Measurements from ENCODE around the gene ZNF536.

ZNF536 gene

DNA sequence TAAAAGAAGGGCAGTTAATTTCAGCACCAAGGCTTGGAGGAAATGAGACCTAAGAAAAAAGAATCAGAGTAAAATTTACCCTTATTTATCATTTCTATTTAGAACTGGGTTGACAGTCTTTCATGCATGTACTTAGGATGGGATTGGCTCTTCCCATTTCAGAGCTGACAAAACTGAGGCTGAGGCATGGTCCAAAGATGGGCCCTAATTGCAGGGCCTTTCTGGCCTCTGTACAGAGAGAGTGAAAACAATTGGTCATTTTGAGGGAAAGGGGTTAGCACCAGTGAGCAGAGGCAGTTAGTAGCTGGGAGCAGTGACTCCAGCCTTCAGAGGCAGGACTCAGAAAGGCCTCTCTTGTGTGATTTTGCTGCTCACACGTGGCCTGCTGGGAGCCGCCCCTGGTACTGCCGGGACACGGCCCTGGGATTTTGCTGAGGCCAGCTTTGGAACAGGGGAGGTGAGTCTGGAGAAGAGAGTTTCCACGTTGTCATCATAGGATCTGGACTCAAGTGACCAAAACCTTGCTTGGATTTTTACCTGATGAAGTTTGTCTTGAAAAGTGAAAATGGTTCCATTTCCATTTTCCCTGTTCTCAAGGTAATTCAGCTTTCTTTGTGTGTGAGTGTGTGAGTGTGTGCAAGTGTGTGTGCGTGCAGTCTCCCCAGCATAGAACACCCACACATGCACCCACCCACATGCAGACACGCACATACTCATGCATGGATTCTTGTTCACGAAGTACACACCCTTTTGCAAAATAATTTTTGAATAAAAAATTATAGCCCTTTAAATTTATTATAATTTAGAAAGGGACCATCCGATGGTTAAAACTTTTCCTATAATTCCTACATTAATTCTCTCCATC lies at the start of gene ZNF536:
Gene ZNF536 (plus strand): TSS at position 425 of the 865 bp plus-strand sequence. CDS start 71,179 bp downstream, outside the sequence.
- Mint-ChIP-seq H3K27me3 (peaks cover 28% of the 10 kb centered on the region), H3K27ac (ENCODE audit: low read depth) (no peak within 1 kb of the TSS), H3K4me1 (no peaks in the 10 kb centered on the region), H3K9me3 (no peaks in the 10 kb centered on the region), H3K4me3 (no peak within 1 kb of the TSS), H3K36me3 (ENCODE audit: insufficient read depth) (no peaks in the 10 kb centered on the region)
- DNase-seq (ENCODE audit: low spot score in 2 of 2) (no peak), ATAC-seq (replicated peaks; ENCODE audit: extremely low read depth, poor library complexity, severe bottlenecking) (no peak)

DNA sequence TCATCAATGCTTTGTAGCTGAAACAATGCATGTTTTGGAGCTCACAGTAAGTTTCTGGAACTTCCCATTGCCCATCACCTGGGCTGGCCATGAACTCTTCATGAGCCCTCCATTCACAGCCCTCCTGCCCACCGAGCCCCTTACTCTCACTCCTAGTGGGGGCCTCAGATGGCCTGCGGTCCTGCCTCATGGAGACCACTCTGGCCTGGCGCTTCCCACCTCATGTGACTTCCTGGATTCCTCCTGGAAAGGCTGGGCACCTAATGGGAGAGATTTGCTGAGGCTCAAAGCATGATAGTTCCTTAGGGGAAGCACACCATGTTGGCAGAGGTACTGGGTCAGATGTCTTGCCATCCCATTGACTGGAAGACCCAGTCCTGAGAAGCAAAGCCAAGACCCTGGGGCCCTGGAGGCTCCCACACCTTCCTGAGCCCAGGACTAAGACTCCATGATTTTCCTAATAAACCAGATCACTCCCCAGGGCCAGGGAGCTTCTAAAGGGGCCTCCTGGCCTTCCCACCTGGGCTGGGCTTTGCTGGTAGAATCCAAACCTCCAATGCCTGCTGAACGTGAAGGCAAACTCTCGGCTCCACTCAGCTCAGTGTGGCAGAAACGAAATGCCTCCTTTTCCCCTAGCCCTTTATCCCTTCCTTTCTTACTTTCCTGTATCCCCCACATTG lies 49.4 kb upstream of the ZNF536 start:
- Mint-ChIP-seq H3K4me3 (no peak overlapping the region), H3K9me3 (no peaks in the 10 kb centered on the region), H3K4me1 (no peaks in the 10 kb centered on the region), H3K27ac (ENCODE audit: low read depth) (no peak overlapping the region), H3K36me3 (ENCODE audit: insufficient read depth) (peaks cover 3% of the 10 kb centered on the region), H3K27me3 (no peaks in the 10 kb centered on the region)
- no peak for DNase-seq (ENCODE audit: low spot score in 2 of 2)
- ATAC-seq (replicated peaks; ENCODE audit: extremely low read depth, poor library complexity, severe bottlenecking): no peak

DNA sequence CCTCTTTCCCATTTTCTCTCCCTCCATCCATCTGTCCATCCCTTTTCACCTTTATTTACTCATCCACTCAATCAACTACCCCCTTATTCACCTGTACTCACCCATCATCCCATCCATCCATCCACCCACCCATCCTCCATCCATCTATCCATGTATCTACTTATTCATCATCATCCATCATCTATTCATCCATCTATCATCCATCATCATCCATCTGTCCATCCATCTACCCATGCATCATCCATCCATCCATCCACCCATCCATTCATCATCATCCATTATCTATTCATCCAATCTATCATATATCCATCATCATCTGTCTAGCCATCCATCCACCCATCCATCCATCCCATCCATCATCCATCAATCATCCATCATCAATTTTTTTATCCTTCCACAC lies 48.3 kb upstream of the ZNF536 start:
- H3K9me3 Mint-ChIP-seq: no peaks in the 10 kb centered on the region
- ATAC-seq (replicated peaks; ENCODE audit: extremely low read depth, poor library complexity, severe bottlenecking): no peak
- peaks cover 2% of the 10 kb centered on the region for H3K36me3 Mint-ChIP-seq (ENCODE audit: insufficient read depth)
- no peak for DNase-seq (ENCODE audit: low spot score in 2 of 2)
- H3K4me1 Mint-ChIP-seq: no peaks in the 10 kb centered on the region
- H3K4me3 Mint-ChIP-seq: no peak overlapping the region
- no peak overlapping the region for H3K27ac Mint-ChIP-seq (ENCODE audit: low read depth)
- H3K27me3 Mint-ChIP-seq: no peaks in the 10 kb centered on the region

DNA sequence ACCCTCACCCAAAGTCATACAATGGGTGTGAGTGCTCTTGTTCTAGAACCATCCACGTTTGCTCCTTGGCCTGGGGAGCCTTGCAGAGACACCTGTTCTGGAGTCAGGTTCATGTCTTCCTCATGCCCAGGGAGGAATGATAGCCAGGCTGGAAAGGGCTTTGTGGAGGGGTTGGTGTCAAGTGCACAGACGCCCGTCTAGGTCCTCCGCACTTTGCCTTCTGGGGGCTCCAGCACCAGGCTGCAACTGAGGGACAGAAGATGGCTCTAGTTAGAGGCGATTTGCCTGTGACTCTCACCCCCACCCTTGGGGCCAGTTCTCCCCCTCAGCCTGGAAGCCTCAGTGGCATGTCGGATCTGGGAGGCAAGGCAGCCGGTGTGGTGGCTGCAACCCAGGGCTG lies 47.2 kb upstream of the ZNF536 start:
- no peak for ATAC-seq (replicated peaks; ENCODE audit: extremely low read depth, poor library complexity, severe bottlenecking)
- no peak overlapping the region for H3K27ac Mint-ChIP-seq (ENCODE audit: low read depth)
- H3K36me3 Mint-ChIP-seq (ENCODE audit: insufficient read depth): peaks cover 2% of the 10 kb centered on the region

DNA sequence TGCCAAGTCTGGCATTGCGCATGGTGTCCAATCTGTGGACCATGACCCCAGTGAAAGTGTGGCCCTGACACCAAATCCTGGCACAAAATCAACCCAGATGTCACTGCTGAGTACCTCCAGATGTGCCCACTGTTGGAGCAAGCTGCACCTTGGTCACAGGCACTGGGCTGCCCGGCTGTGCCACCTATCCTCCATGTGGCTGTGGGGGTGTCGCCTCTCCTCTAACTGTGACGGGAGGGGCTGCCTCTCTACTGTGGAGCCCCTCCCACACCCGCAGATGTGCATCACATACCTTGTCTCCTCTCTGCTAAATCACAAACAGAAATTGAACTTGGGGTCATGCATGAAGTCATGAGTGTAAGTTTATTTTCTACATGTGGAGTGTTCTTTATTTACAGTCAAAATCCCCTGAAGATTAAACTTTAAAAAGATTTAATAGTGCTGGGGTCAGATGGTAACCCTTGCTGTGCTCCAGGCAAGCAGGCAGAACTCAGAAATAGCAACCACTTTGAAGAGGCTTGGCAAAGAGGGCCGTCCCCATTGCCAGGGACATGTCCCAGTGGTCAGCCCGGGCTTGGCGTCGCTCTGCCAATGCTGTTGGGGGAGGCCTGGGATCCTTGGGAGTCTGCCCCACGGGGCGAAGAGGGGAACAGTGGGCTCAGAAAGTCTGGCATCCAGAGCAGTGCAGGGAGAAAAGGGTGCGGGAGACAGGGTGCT lies 46.4 kb upstream of the ZNF536 start:
- H3K36me3 Mint-ChIP-seq (ENCODE audit: insufficient read depth): peaks cover 2% of the 10 kb centered on the region
- no peaks in the 10 kb centered on the region for H3K4me1 Mint-ChIP-seq
- H3K9me3 Mint-ChIP-seq: no peaks in the 10 kb centered on the region
- H3K4me3 Mint-ChIP-seq: no peak overlapping the region
- ATAC-seq (replicated peaks; ENCODE audit: extremely low read depth, poor library complexity, severe bottlenecking) (no peak), DNase-seq (ENCODE audit: low spot score in 2 of 2) (no peak)
- no peaks in the 10 kb centered on the region for H3K27me3 Mint-ChIP-seq
- H3K27ac Mint-ChIP-seq (ENCODE audit: low read depth): no peak overlapping the region

More for the DNA sequence above, 47.2 kb upstream of the ZNF536 start:
- H3K4me3 Mint-ChIP-seq: no peak overlapping the region
- H3K9me3 Mint-ChIP-seq: no peaks in the 10 kb centered on the region
- DNase-seq (ENCODE audit: low spot score in 2 of 2): no peak
- no peaks in the 10 kb centered on the region for H3K27me3 Mint-ChIP-seq
- H3K4me1 Mint-ChIP-seq: no peaks in the 10 kb centered on the region

DNA sequence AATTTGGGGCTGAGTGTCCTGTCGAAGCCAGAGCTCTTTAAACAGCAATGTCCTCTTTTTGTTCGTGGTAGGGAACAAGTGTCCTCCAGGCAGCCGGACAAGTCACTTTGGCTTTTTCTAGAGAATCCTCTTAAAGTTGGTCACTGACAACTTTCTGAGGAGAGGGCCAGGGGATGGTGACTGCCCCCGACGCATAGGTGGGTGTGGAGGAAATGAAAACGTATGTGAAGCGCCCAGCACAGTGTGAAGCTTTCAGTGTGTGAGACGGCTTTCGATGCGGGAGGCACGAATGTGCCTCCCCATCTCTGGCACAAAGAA lies 45.8 kb upstream of the ZNF536 start:
- Mint-ChIP-seq H3K27ac (ENCODE audit: low read depth) (no peak overlapping the region), H3K4me3 (no peak overlapping the region), H3K27me3 (peaks cover 2% of the 10 kb centered on the region), H3K36me3 (ENCODE audit: insufficient read depth) (peaks cover 2% of the 10 kb centered on the region), H3K9me3 (no peaks in the 10 kb centered on the region), H3K4me1 (no peaks in the 10 kb centered on the region)
- ATAC-seq (replicated peaks; ENCODE audit: extremely low read depth, poor library complexity, severe bottlenecking) (no peak), DNase-seq (ENCODE audit: low spot score in 2 of 2) (no peak)

DNA sequence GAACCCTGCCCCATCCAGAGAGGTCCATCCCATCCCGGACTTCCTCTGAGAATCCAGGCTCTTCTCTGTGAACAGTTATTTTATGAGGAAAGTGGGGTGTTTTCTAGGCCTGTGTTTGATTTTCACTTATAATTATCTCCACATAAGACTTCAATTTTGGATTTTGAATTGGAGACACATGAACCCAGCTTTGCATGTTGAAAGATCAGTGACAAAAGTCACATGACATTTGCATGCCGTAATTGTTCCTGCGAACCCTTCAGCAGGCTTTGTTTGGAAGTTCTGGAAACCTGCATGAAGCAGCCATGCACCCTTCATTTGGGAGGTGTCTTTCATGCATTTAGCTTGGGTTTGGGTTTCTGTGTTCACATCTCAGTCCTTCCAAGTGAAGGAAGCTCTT lies 44.9 kb upstream of the ZNF536 start:
- no peak for DNase-seq (ENCODE audit: low spot score in 2 of 2)
- Mint-ChIP-seq H3K27ac (ENCODE audit: low read depth) (no peak overlapping the region), H3K9me3 (no peaks in the 10 kb centered on the region), H3K4me1 (no peaks in the 10 kb centered on the region), H3K27me3 (peaks cover 11% of the 10 kb centered on the region), H3K4me3 (no peak overlapping the region), H3K36me3 (ENCODE audit: insufficient read depth) (peaks cover 2% of the 10 kb centered on the region)
- no peak for ATAC-seq (replicated peaks; ENCODE audit: extremely low read depth, poor library complexity, severe bottlenecking)

DNA sequence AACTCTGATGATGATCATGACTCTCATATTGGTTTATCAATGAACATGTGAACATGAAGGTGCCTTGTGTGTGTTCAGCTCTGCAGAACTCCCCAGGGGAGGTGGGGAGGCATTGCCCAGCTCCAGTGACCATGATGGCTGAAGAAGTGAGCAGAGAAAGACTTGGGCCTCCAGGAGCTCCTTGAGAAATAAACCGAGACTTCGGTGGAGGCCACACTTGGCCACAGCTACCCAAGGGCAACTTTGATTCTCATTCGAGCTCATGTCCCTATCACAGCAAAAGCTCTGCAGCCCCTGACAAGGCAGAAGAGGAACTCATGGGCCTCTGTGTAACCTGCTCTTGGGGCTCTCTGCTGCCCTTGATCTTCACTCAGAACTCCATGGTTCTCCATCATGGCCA lies 44.1 kb upstream of the ZNF536 start:
- no peak for ATAC-seq (replicated peaks; ENCODE audit: extremely low read depth, poor library complexity, severe bottlenecking)
- H3K27ac Mint-ChIP-seq (ENCODE audit: low read depth): no peak overlapping the region

DNA sequence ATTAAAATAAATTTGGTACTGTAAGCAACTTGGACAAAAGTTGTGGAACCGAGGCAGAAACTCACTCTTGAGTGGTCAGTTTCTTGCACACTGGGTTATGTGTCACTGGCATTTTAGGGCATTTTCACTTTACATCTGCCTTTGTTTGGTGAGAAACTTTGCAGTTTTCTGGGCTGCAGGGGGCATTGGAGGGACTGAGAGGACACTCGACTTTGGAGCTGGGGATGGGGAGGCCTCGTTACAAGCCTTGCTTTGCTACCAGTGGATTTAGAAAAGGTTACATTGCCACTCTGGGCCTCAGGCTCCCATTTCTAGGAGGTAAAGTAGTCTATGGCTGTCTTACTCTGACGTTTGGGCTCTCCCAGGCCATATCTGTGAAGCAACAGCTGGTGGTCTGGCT lies 41.9 kb upstream of the ZNF536 start:
- Mint-ChIP-seq H3K27ac (ENCODE audit: low read depth) (no peak overlapping the region), H3K27me3 (peaks cover 16% of the 10 kb centered on the region), H3K9me3 (no peaks in the 10 kb centered on the region), H3K36me3 (ENCODE audit: insufficient read depth) (peaks cover 2% of the 10 kb centered on the region), H3K4me1 (no peaks in the 10 kb centered on the region), H3K4me3 (no peak overlapping the region)
- ATAC-seq (replicated peaks; ENCODE audit: extremely low read depth, poor library complexity, severe bottlenecking) (no peak), DNase-seq (ENCODE audit: low spot score in 2 of 2) (no peak)

More for the DNA sequence above, 44.1 kb upstream of the ZNF536 start:
- Mint-ChIP-seq H3K27me3 (peaks cover 16% of the 10 kb centered on the region), H3K4me1 (no peaks in the 10 kb centered on the region), H3K36me3 (ENCODE audit: insufficient read depth) (peaks cover 2% of the 10 kb centered on the region), H3K4me3 (no peak overlapping the region), H3K9me3 (no peaks in the 10 kb centered on the region)
- no peak for DNase-seq (ENCODE audit: low spot score in 2 of 2)

DNA sequence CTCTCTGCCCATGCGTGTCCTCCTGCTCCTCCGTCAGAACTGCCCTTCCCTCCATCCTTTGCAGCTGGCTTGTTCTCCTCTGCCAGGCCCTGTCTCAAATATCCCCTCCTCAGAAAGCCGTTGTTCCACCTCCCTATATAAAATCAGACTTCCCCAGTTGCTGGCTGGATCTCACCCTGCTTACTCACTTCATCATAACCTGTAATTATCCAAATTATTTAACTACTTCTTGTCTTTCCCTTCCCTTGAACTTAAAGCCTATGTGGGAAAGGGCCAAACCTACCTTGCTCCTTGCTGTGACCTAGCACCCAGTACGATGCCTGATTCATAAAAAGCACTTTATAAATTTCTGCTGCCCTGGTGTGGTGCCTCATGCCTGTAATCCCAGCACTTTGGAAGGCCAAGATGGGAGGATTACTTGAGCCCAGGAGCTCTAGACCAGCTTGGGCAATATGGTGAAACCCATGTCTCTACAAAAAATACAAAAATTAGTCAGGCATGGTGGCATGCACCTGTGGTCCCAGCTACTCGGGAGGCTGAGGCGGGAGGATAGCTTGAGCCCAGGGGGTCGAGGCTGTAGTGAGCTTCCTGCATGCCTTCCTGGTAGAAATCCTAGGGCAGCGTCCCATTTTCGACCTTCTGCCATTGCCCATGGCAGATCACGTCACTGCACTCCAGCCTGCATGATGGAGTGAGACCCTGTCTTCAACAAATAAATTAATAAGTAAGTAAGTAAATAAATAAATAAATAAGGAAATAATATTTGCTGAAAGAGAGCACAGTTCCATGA lies 39.5 kb upstream of the ZNF536 start:
- H3K9me3 Mint-ChIP-seq: no peaks in the 10 kb centered on the region
- DNase-seq (ENCODE audit: low spot score in 2 of 2): no peak
- no peak overlapping the region for H3K27ac Mint-ChIP-seq (ENCODE audit: low read depth)
- no peak overlapping the region for H3K4me3 Mint-ChIP-seq
- ATAC-seq (replicated peaks; ENCODE audit: extremely low read depth, poor library complexity, severe bottlenecking): no peak
- no peaks in the 10 kb centered on the region for H3K4me1 Mint-ChIP-seq
- H3K36me3 Mint-ChIP-seq (ENCODE audit: insufficient read depth): no peaks in the 10 kb centered on the region
- H3K27me3 Mint-ChIP-seq: peaks cover 16% of the 10 kb centered on the region

DNA sequence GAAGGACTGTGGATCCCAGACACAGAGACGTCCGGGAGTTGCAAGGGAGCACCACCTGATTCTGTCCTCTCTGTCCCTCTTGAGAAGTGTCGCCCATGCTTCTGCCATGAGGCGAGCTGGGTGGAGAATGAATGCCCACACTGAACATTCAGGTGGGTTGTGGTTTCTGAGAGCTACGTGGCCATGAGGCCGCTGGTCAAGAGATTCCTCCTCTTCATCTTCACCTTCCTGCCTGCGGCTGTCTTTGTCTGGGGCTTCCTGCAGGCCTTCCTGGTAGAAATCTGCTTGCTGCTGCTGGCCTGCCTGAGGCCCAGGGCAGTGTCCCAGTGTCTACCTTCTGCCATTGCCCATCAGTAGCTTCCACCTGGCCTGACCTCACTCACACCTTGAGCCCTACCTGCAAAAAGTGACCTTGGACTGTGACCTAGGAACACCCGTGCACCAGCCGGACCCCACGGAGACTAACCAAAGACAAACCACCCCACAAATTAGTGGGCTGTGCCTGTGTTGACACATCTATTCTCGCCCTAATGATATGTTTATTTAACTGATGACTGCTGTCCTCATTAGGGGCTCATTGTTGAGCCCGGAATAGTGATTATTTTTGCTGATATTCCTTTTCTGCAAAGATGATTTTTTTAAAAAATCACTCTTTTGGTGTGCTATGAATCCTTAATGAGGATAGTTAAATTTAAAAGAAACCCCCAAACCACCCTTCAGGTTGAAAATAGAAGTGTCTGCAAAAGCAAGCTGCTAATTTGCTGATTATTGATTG lies 38.7 kb upstream of the ZNF536 start:
- ATAC-seq (replicated peaks; ENCODE audit: extremely low read depth, poor library complexity, severe bottlenecking) (no peak), DNase-seq (ENCODE audit: low spot score in 2 of 2) (no peak)
- H3K27me3 Mint-ChIP-seq: peaks cover 16% of the 10 kb centered on the region
- no peak overlapping the region for H3K27ac Mint-ChIP-seq (ENCODE audit: low read depth)
- no peaks in the 10 kb centered on the region for H3K9me3 Mint-ChIP-seq
- no peaks in the 10 kb centered on the region for H3K36me3 Mint-ChIP-seq (ENCODE audit: insufficient read depth)
- no peak overlapping the region for H3K4me3 Mint-ChIP-seq
- H3K4me1 Mint-ChIP-seq: no peaks in the 10 kb centered on the region

DNA sequence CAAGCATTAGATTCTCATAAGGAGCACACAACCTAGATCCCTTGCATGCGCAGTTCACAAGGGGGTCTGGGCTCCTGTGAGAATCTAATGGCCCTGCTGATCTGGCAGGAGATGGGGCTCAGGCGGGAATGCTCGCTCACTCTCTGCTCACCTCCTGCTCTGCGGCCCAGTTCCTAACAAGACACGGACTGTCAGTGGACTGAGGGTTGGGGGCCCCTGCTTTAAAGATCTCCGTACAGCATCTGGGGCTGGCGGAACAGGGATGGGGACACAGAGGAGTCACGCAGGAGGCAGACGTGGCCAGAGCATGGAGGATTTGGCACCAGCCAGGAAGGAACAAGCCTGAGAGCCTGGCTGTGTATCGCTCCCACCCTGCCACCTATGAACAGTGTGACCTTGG lies 37.3 kb upstream of the ZNF536 start:
- H3K27ac Mint-ChIP-seq (ENCODE audit: low read depth): no peak overlapping the region
- ATAC-seq (replicated peaks; ENCODE audit: extremely low read depth, poor library complexity, severe bottlenecking) (no peak), DNase-seq (ENCODE audit: low spot score in 2 of 2) (no peak)
- no peaks in the 10 kb centered on the region for H3K36me3 Mint-ChIP-seq (ENCODE audit: insufficient read depth)
- H3K4me1 Mint-ChIP-seq: no peaks in the 10 kb centered on the region
- no peak overlapping the region for H3K4me3 Mint-ChIP-seq
- peaks cover 16% of the 10 kb centered on the region for H3K27me3 Mint-ChIP-seq
- H3K9me3 Mint-ChIP-seq: no peaks in the 10 kb centered on the region
